GM12878 (cell line): Measurements from ENCODE around the gene GAK. TPM values are rescaled to one million over a fixed set of nuclear protein-coding genes. Genes with fewer than 3 reads are reported as not detected.

Experiments
- ATAC-seq: fragments of 200-7000 bp; cut with Tn5 transposase; 3 replicates; pipeline ENCODE4 v1.9.1; 2020; ENCODE audit warnings: mild to moderate bottlenecking, moderate library complexity
- BruUV-seq: library from RNA; stranded (reverse); fragments of 400-500 nt; replicated peaks from 2 replicates; lab custom pipeline; 2021; lab: Mats Ljungman, UMichigan
- CTCF ChIA-PET: fragments of 300-600 bp; sonication (Branson Sonifier 250); formaldehyde crosslinking; extraction: SDS; loops from one replicate; lab custom pipeline; 2021; ENCODE audit warnings: inconsistent platforms; lab: Yijun Ruan, JAX
- POLR2A ChIA-PET: fragments of 350-600 bp; formaldehyde crosslinking; extraction: SDS; loops from one replicate; lab custom pipeline; 2021; ENCODE audit warnings: inconsistent platforms; lab: Charles Lee
- RAD21 ChIA-PET: fragments of 300-600 bp; sonication (Branson Sonifier 250); formaldehyde crosslinking; loops from one replicate; lab custom pipeline; 2023; ENCODE audit warnings: antibody characterized with exemption; ENCODE audit not compliant: unreplicated experiment; lab: Charles Lee
- SMC1A ChIA-PET: fragments of 300-600 bp; sonication (Branson Sonifier 250); formaldehyde crosslinking; loops from one replicate; lab custom pipeline; 2023; ENCODE audit not compliant: unreplicated experiment, uncharacterized antibody; lab: Charles Lee
- DNase-seq: peaks from one replicate; pipeline ENCODE4 v3.0.0-alpha.2; 2011; ENCODE audit warnings: low read depth, low spot score
- FAIRE-seq: peaks from 3 replicates; lab custom pipeline; 2011; peaks lifted over from hg19 to GRCh38; lab: Jason Lieb, UNC
- H2AFZ ChIP-seq: 2 replicates; pipeline ENCODE4 v1.6.0; 2011; ENCODE audit warnings: low read depth, low read length, control low read depth; ENCODE audit not compliant: control insufficient read depth
- H3K27ac ChIP-seq: 2 replicates; pipeline ENCODE4 v1.5.1; 2011; ENCODE audit warnings: control low read depth; ENCODE audit not compliant: control insufficient read depth, insufficient read depth
- H3K27me3 ChIP-seq, 2 experiments: replicated peaks in 1 of 2; 2 replicates each; pipeline versions ENCODE4 v1.6.0 to v1.6.1; 2011; ENCODE audit warnings: low read length in 1 of 2; ENCODE audit not compliant: control insufficient read depth in 2 of 2, insufficient read depth in 2 of 2
- H3K36me3 ChIP-seq, 2 experiments: 2 replicates each; pipeline ENCODE4 v1.5.1; 2011; ENCODE audit warnings: low read length in 1 of 2; ENCODE audit not compliant: control insufficient read depth in 2 of 2, insufficient read depth in 2 of 2
- H3K4me1 ChIP-seq: 2 replicates; pipeline ENCODE4 v1.6.1; 2011; ENCODE audit warnings: mild to moderate bottlenecking, low read length, moderate library complexity, mixed read lengths; ENCODE audit not compliant: control insufficient read depth, insufficient read depth
- H3K4me2 ChIP-seq: 2 replicates; pipeline ENCODE4 v1.6.0; 2011; ENCODE audit warnings: control low read depth; ENCODE audit not compliant: control insufficient read depth, insufficient read depth
- H3K4me3 ChIP-seq: fragments of 200-600 bp; sonication (generic); 2 replicates; pipeline ENCODE4 v1.5.1; 2016
- H3K79me2 ChIP-seq: 2 replicates; pipeline ENCODE4 v1.6.0; 2011; ENCODE audit warnings: low read length; ENCODE audit not compliant: control insufficient read depth, insufficient read depth
- H3K9ac ChIP-seq: 2 replicates; pipeline ENCODE4 v1.8.0; 2011; ENCODE audit warnings: low read length, control low read depth, mixed read lengths; ENCODE audit not compliant: control insufficient read depth, insufficient read depth
- H3K9me3 ChIP-seq: replicated peaks from 3 replicates; pipeline ENCODE4 v1.5.1; 2011; ENCODE audit warnings: mild to moderate bottlenecking, low read length; ENCODE audit not compliant: control insufficient read depth, insufficient read depth
- H4K20me1 ChIP-seq: 2 replicates; pipeline ENCODE4 v1.6.0; 2011; ENCODE audit not compliant: control insufficient read depth, insufficient read depth
- DPF2 ChIP-seq: fragments of 450-650 bp; IDR thresholded peaks from 2 replicates; pipeline ENCODE4 v1.6.1; 2017; ENCODE audit warnings: mild to moderate bottlenecking
- GABPA ChIP-seq: IDR thresholded peaks from 2 replicates; pipeline ENCODE4 v1.6.1; 2014; ENCODE audit warnings: antibody characterized with exemption, low read depth, mild to moderate bottlenecking, inconsistent platforms
- HCFC1 ChIP-seq: fragments of 150-350 bp; IDR thresholded peaks from 2 replicates; pipeline ENCODE4 v1.6.1; 2014; ENCODE audit warnings: low read length
- HDGF ChIP-seq: fragments of 450-650 bp; IDR thresholded peaks from 2 replicates; pipeline ENCODE4 v1.6.1; 2016; ENCODE audit warnings: antibody characterized with exemption
- MXI1 ChIP-seq: fragments of 150-350 bp; IDR thresholded peaks from 2 replicates; pipeline ENCODE4 v1.6.1; 2011; ENCODE audit warnings: low read depth, mild to moderate bottlenecking, inconsistent platforms, low read length, improper control_type of control experiment
- NR2C2 ChIP-seq: IDR thresholded peaks from 2 replicates; pipeline ENCODE4 v1.6.1; 2011; ENCODE audit warnings: borderline replicate concordance, low read depth; ENCODE audit not compliant: control insufficient read depth, insufficient read length
- NRF1 ChIP-seq: conservative IDR thresholded peaks from 2 replicates; pipeline ENCODE4 v1.6.1; 2011; ENCODE audit warnings: mild to moderate bottlenecking, low read depth, low read length, improper control_type of control experiment
- PAX5 ChIP-seq: IDR thresholded peaks from 2 replicates; pipeline ENCODE4 v1.6.1; 2011; ENCODE audit warnings: low read depth, low read length, borderline replicate concordance
- RBBP5 ChIP-seq: fragments of 200-600 bp; sonication (generic); conservative IDR thresholded peaks from 2 replicates; pipeline ENCODE4 v1.6.1; 2016
- RUNX3 ChIP-seq: IDR thresholded peaks from 2 replicates; pipeline ENCODE4 v1.6.1; 2012; ENCODE audit warnings: low read length, inconsistent platforms
- TCF12 ChIP-seq: IDR thresholded peaks from 2 replicates; pipeline ENCODE4 v1.6.1; 2011; ENCODE audit warnings: low read depth, mild to moderate bottlenecking, low read length
- ZNF274 ChIP-seq: IDR thresholded peaks from one replicate; pipeline ENCODE4 v1.8.0; 2011; ENCODE audit not compliant: insufficient read length, insufficient read depth
- WGBS: methylation state at CpG from one replicate; pipeline ENCODE4 v1.1.6; 2016; ENCODE audit warnings: low lambda C conversion rate; ENCODE audit not compliant: insufficient replicate concordance, insufficient coverage; ENCODE audit errors: missing lambda C conversion rate; 5-methylcytosine and 5-hydroxymethylcytosine counted together
- in situ Hi-C: fragments of 300-500 bp; cut with MboI; formaldehyde crosslinking; loops from 9 replicates; pipeline ENCODE4 v1.14.3; 2018; ENCODE audit warnings: mixed read lengths
- intact Hi-C: fragments of 100-400 bp; cut with micrococcal nuclease; formaldehyde crosslinking; loops from one replicate; pipeline ENCODE4 v1.14.2; 2022; ENCODE audit not compliant: unreplicated experiment
- polyA plus RNA-seq, 11 experiments: library from polyadenylated mRNA; depleted of rRNA in 4 of 11; unstranded in 6 of 11; stranded (reverse) in 5 of 11; fragments of >200 nt; fragmentation: Nextera tagmentation in 4 of 11; fragmentation: Illumina TruSeq in 1 of 11; extraction: Ambion mirVana in 4 of 11; extraction: Trizol in 1 of 11; gene quantifications; 1 replicate in 1 of 11; 2 replicates in 10 of 11; pipeline versions ENCODE4 v1.2.1 to v1.2.3, GENCODE V29; 2011 to 2016; ENCODE audit warnings: inconsistent platforms in 2 of 11, missing spikeins in 2 of 11, low read depth in 1 of 11
- total RNA-seq, 4 experiments: library from RNA; depleted of rRNA in 3 of 4; stranded (reverse); fragments of >200 nt in 3 of 4; fragmentation: Illumina TruSeq in 1 of 4; extraction: Trizol in 1 of 4; gene quantifications; 2 replicates each; pipeline versions ENCODE4 v1.2.1 to v1.2.3, GENCODE V29; 2013 to 2021
- TF ChIP-seq, protein P1 (sequence below): IDR thresholded peaks from 2 replicates; pipeline ENCODE4 v1.6.1; 2012; ENCODE audit warnings: low read depth, low read length, improper control_type of control experiment

Gene GAK
- total and polyA plus RNA-seq, 10 of the 15 experiments (the other 5 are each of a cell fraction or from before 2014, with no cell fraction given): 0.82 to 127 (median 53.8) TPM

DNA sequence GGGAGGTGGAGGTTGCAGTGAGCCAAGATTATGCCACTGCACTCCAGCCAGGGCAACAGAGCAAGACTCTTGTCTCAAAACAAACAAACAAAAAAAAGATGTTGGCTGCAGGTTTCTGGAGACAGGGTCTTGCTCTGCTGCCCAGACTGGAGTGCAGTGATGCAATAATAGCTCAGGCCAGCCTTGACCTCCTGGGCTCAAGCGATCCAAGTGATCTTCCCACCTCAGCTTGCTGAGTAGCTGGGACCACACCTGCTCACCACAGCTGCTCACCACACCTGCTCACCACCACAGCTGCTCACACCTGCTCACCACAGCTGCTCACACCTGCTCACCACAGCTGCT, 76.3 kb downstream of the GAK start (continued):
- TF ChIP-seq PAX5: no peak
- TF ChIP-seq MXI1: no peak
- TF ChIP-seq RBBP5: no peak
- no peak for TF ChIP-seq NR2C2
- no peak for TF ChIP-seq RUNX3

DNA sequence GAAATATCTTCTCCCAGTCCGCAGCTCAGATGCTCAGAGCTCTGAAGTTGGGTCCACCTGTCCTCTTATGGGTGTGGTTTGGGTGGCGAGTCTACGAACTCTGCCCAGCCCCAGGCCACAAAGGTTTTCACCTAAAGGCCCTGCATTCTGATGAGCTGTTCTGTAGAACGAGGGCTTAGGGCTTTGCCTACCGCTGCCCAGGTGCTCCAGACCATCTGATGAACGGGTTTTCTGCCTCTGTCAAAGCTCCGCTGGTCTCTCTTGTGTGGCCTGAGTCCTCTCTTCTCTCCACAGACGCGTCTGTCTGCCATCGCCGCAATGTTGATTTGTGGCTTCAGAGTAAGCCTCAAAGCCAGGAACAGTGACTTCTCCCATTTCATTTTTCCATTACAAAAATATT, 77.8 kb downstream of the GAK start:
- no peak for TF ChIP-seq DPF2
- no peak for TF ChIP-seq TCF12
- TF ChIP-seq, protein P1, sequence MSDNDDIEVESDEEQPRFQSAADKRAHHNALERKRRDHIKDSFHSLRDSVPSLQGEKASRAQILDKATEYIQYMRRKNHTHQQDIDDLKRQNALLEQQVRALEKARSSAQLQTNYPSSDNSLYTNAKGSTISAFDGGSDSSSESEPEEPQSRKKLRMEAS: no peak
- TF ChIP-seq ZNF274: no peak
- TF ChIP-seq HCFC1: no peak
- no peak for TF ChIP-seq NRF1
- no peak for TF ChIP-seq GABPA
- TF ChIP-seq HDGF: no peak
- in situ Hi-C loops (no loop called here), intact Hi-C loops (no loop called here)
- ATAC-seq (no peak), FAIRE-seq (no peak), DNase-seq (no peak)
- H2AFZ ChIP-seq: no peak overlapping the region
- H4K20me1 ChIP-seq: no peaks in the 10 kb centered on the region
- H3K36me3 ChIP-seq: peaks cover 19 to 21% of the 10 kb centered on the region in 2 experiments
- 93% methylated on average over 11 of the region's 11 CpGs for WGBS
- H3K4me3 ChIP-seq: no peak overlapping the region
- no TSS peak for BruUV-seq
- peaks cover 15% of the 10 kb centered on the region for H3K9me3 ChIP-seq
- H3K4me2 ChIP-seq: no peak overlapping the region
- no peaks in the 10 kb centered on the region for H3K4me1 ChIP-seq
- CTCF ChIA-PET: no interaction called here
- no peak overlapping the region for H3K27ac ChIP-seq
- RAD21 ChIA-PET: no interaction called here
- SMC1A ChIA-PET: no interaction called here
- POLR2A ChIA-PET: no interaction called here
- H3K27me3 ChIP-seq: no peaks in the 10 kb centered on the region
- H3K9ac ChIP-seq: no peak overlapping the region
- H3K79me2 ChIP-seq: no peaks in the 10 kb centered on the region
